Measurements from ENCODE around the gene TLE5. TPM values are rescaled to one million over a fixed set of nuclear protein-coding genes. Genes with fewer than 3 reads are reported as not detected.
A peak's percentile ranks its signal among the peaks of the same experiment; 100 is the strongest.

TLE5 gene
- total and polyA plus RNA-seq, 2 experiments from 2014 or later = 130 to 154 TPM

DNA sequence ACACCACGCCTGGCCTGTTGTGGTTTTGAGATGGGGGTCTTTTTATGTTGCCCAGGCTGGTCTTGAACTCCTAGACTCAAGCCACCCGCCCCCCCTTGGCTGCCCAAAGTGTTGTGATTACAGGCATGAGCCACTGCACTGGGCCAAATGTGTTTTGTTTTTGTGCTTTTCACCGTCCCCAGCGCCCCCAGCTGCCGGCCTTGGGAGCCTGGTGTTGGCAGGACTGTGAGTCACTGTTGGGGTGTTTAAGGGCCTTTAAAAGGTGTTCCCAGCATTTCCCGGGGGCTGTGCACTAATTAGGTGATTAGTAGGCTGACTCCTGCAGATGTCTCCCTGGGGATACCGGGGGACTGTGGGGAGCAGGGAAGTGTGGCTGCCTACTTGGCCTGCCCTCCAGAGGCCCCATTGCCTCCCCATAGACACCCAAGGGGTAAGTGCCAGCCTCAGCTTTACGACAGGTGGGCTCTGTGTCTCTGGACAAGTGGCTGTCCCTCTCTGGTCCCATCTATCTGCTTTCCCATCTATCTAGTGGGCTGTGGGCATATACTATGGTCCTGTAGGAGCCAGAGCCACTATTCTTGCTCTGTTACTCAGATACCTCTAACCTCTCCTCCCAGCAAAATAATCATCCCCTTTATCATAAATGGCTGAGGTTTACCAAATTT, 11.8 kb upstream of the TLE5 start:
- ATAC-seq = peak; percentile 29
- no peak overlapping the region for H3K4me2 ChIP-seq
- H3K4me3 ChIP-seq = no peak overlapping the region
- DNase-seq (ENCODE audit: low spot score) = peak; percentile 46
- no peak overlapping the region for H2AFZ ChIP-seq
- H3F3A ChIP-seq (replicated peaks; ENCODE audit: low read depth) = no peaks in the 10 kb centered on the region
- no peaks in the 10 kb centered on the region for H3K36me3 ChIP-seq (ENCODE audit: insufficient read depth)
- Mint-ChIP-seq H3K4me3 (no peak overlapping the region), H3K27me3 (ENCODE audit: insufficient read depth, low read depth, poor library complexity) (peaks cover 14% of the 10 kb centered on the region), H3K36me3 (ENCODE audit: low read depth) (no peaks in the 10 kb centered on the region), H3K9me3 (no peaks in the 10 kb centered on the region), H3K27ac (no peak overlapping the region), H3K4me1 (0 out of 3 replicates have a peak, but pooled peaks cover 3% of the 10 kb centered on the region)
- H3K9me2 ChIP-seq (ENCODE audit: insufficient read depth) = no peaks in the 10 kb centered on the region
- no peaks in the 10 kb centered on the region for H3K27me3 ChIP-seq (ENCODE audit: insufficient read depth)
- TF ChIP-seq, protein P1, sequence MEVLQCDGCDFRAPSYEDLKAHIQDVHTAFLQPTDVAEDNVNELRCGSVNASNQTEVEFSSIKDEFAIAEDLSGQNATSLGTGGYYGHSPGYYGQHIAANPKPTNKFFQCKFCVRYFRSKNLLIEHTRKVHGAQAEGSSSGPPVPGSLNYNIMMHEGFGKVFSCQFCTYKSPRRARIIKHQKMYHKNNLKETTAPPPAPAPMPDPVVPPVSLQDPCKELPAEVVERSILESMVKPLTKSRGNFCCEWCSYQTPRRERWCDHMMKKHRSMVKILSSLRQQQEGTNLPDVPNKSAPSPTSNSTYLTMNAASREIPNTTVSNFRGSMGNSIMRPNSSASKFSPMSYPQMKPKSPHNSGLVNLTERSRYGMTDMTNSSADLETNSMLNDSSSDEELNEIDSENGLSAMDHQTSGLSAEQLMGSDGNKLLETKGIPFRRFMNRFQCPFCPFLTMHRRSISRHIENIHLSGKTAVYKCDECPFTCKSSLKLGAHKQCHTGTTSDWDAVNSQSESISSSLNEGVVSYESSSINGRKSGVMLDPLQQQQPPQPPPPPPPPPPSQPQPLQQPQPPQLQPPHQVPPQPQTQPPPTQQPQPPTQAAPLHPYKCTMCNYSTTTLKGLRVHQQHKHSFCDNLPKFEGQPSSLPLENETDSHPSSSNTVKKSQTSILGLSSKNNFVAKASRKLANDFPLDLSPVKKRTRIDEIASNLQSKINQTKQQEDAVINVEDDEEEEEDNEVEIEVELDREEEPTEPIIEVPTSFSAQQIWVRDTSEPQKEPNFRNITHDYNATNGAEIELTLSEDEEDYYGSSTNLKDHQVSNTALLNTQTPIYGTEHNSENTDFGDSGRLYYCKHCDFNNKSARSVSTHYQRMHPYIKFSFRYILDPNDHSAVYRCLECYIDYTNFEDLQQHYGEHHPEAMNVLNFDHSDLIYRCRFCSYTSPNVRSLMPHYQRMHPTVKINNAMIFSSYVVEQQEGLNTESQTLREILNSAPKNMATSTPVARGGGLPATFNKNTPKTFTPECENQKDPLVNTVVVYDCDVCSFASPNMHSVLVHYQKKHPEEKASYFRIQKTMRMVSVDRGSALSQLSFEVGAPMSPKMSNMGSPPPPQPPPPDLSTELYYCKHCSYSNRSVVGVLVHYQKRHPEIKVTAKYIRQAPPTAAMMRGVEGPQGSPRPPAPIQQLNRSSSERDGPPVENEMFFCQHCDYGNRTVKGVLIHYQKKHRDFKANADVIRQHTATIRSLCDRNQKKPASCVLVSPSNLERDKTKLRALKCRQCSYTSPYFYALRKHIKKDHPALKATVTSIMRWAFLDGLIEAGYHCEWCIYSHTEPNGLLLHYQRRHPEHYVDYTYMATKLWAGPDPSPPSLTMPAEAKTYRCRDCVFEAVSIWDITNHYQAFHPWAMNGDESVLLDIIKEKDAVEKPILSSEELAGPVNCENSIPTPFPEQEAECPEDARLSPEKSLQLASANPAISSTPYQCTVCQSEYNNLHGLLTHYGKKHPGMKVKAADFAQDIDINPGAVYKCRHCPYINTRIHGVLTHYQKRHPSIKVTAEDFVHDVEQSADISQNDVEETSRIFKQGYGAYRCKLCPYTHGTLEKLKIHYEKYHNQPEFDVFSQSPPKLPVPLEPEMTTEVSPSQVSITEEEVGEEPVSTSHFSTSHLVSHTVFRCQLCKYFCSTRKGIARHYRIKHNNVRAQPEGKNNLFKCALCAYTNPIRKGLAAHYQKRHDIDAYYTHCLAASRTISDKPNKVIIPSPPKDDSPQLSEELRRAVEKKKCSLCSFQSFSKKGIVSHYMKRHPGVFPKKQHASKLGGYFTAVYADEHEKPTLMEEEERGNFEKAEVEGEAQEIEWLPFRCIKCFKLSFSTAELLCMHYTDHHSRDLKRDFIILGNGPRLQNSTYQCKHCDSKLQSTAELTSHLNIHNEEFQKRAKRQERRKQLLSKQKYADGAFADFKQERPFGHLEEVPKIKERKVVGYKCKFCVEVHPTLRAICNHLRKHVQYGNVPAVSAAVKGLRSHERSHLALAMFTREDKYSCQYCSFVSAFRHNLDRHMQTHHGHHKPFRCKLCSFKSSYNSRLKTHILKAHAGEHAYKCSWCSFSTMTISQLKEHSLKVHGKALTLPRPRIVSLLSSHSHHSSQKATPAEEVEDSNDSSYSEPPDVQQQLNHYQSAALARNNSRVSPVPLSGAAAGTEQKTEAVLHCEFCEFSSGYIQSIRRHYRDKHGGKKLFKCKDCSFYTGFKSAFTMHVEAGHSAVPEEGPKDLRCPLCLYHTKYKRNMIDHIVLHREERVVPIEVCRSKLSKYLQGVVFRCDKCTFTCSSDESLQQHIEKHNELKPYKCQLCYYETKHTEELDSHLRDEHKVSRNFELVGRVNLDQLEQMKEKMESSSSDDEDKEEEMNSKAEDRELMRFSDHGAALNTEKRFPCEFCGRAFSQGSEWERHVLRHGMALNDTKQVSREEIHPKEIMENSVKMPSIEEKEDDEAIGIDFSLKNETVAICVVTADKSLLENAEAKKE (CRISPR knock-in tag; IDR thresholded peaks at IDR 0.05) = no peak
- TF ChIP-seq, protein P2, sequence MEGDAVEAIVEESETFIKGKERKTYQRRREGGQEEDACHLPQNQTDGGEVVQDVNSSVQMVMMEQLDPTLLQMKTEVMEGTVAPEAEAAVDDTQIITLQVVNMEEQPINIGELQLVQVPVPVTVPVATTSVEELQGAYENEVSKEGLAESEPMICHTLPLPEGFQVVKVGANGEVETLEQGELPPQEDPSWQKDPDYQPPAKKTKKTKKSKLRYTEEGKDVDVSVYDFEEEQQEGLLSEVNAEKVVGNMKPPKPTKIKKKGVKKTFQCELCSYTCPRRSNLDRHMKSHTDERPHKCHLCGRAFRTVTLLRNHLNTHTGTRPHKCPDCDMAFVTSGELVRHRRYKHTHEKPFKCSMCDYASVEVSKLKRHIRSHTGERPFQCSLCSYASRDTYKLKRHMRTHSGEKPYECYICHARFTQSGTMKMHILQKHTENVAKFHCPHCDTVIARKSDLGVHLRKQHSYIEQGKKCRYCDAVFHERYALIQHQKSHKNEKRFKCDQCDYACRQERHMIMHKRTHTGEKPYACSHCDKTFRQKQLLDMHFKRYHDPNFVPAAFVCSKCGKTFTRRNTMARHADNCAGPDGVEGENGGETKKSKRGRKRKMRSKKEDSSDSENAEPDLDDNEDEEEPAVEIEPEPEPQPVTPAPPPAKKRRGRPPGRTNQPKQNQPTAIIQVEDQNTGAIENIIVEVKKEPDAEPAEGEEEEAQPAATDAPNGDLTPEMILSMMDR (conservative IDR thresholded peaks at IDR 0.05; ENCODE audit: low read depth in 2 of 2) = peak; percentile 28 to 67; a peak in 2 of 4 replicates
- no peak for TF ChIP-seq ZNF331 (CRISPR knock-in tag; IDR thresholded peaks at IDR 0.05; ENCODE audit: low read depth)
- no peak for TF ChIP-seq STAT1 (IDR thresholded peaks at IDR 0.05; ENCODE audit: unreplicated experiment)
- peaks cover 3% of the 10 kb centered on the region; the same call in 1 of the 2 replicates for H3K4me1 ChIP-seq (ENCODE audit: insufficient read depth)
- H4K20me1 ChIP-seq (replicated peaks; ENCODE audit: insufficient read depth) = no peaks in the 10 kb centered on the region
- H3K79me2 ChIP-seq (replicated peaks; ENCODE audit: insufficient read depth) = no peaks in the 10 kb centered on the region
- H3K27ac ChIP-seq (ENCODE audit: low read depth) = no peak overlapping the region

Measured in GM23338 (cell line).